Left ventricle myocardium inferior (tissue), 1 donor: ENCODE data around the gene SSR1. TPM values are rescaled to one million over a fixed set of nuclear protein-coding genes. Genes with fewer than 3 reads are reported as not detected.

ENCODE experiments used
- DNase-seq: peaks from one replicate; pipeline ENCODE4 v3.0.0-alpha.2; 2020
- H3K27ac ChIP-seq: fragments of 200-600 bp; replicated peaks from 2 replicates; pipeline ENCODE4 v1.8.0; 2021
- H3K27me3 ChIP-seq: fragments of 200-600 bp; 2 replicates; pipeline ENCODE4 v1.8.0; 2021; ENCODE audit warnings: low read depth
- H3K36me3 ChIP-seq: fragments of 200-600 bp; 2 replicates; pipeline ENCODE4 v1.8.0; 2021
- H3K4me1 ChIP-seq: fragments of 200-600 bp; 2 replicates; pipeline ENCODE4 v1.8.0; 2021
- H3K4me3 ChIP-seq: fragments of 200-600 bp; 2 replicates; pipeline ENCODE4 v1.8.0; 2021; ENCODE audit warnings: mild to moderate bottlenecking, moderate library complexity
- H3K9me3 ChIP-seq: fragments of 200-600 bp; replicated peaks from 2 replicates; pipeline ENCODE4 v1.8.0; 2021
- CTCF ChIP-seq: fragments of 200-600 bp; IDR thresholded peaks from 2 replicates; pipeline ENCODE4 v1.8.0; 2021; ENCODE audit warnings: antibody characterized with exemption, mild to moderate bottlenecking, borderline replicate concordance
- intact Hi-C: fragments of 100-400 bp; cut with micrococcal nuclease; formaldehyde crosslinking; loops from one replicate; pipeline ENCODE4 v1.11.0; 2022
- total RNA-seq: library from RNA; stranded (reverse); fragmentation: NEBNext Ultra II Directional; extraction: Animal tissue kit (Norgen Biotek cat#: 25700); gene quantifications from one replicate; pipeline ENCODE4 v1.2.1, GENCODE V29; 2021
- donor health status: DM: no; HTN: yes; CAD: no; lungs with severe emphysema.

Gene SSR1
- total RNA-seq, 1 donor from 2014 or later, result 53.4 TPM

GRCh38 chr6:7247179-7247456 lies 65.9 kb downstream of the SSR1 start:
- TF ChIP-seq CTCF, result no peak
- Histone ChIP-seq H3K9me3 (no peaks in the 10 kb centered on the region), H3K27ac (no peak overlapping the region), H3K4me1 (peaks cover 18% of the 10 kb centered on the region), H3K36me3 (peaks cover 61% of the 10 kb centered on the region), H3K4me3 (no peak overlapping the region), H3K27me3 (no peaks in the 10 kb centered on the region)
- intact Hi-C loops, result no loop called here
- no peak for DNase-seq

- no peak overlapping the region for H3K4me3 ChIP-seq
- no peak overlapping the region for H3K27ac ChIP-seq
- intact Hi-C loops, result no loop called here
- H3K36me3 ChIP-seq, result peaks cover 58% of the 10 kb centered on the region
- no peaks in the 10 kb centered on the region for H3K27me3 ChIP-seq
- no peaks in the 10 kb centered on the region for H3K9me3 ChIP-seq
- peak; percentile 14 for DNase-seq
- TF ChIP-seq CTCF, result no peak
- peaks cover 23% of the 10 kb centered on the region for H3K4me1 ChIP-seq
Observed at GRCh38 chr6:7246401-7247178, 66.4 kb downstream of the SSR1 start.

GRCh38 chr6:7245668-7246393 lies 67.2 kb downstream of the SSR1 start:
- Histone ChIP-seq H3K27ac (no peak overlapping the region), H3K36me3 (peaks cover 57% of the 10 kb centered on the region), H3K9me3 (no peaks in the 10 kb centered on the region), H3K4me1 (peaks cover 31% of the 10 kb centered on the region), H3K4me3 (no peak overlapping the region), H3K27me3 (no peaks in the 10 kb centered on the region)
- intact Hi-C loops, result no loop called here
- no peak for DNase-seq
- TF ChIP-seq CTCF, result no peak

- peaks cover 48% of the 10 kb centered on the region for H3K4me1 ChIP-seq
- no peak for DNase-seq
- peak overlapping the region; percentile 70 for H3K27ac ChIP-seq
- no peaks in the 10 kb centered on the region for H3K9me3 ChIP-seq
- H3K36me3 ChIP-seq, result peaks cover 38% of the 10 kb centered on the region
- no peaks in the 10 kb centered on the region for H3K27me3 ChIP-seq
- no peak overlapping the region for H3K4me3 ChIP-seq
- intact Hi-C loops, result no loop called here
- peak; percentile 95 for TF ChIP-seq CTCF
Observed at GRCh38 chr6:7243179-7243981, 69.6 kb downstream of the SSR1 start.

- H3K27me3 ChIP-seq, result no peaks in the 10 kb centered on the region
- TF ChIP-seq CTCF, result no peak
- no peak for DNase-seq
- H3K4me3 ChIP-seq, result no peak overlapping the region
- intact Hi-C loops, result no loop called here
- H3K9me3 ChIP-seq, result no peaks in the 10 kb centered on the region
- peaks cover 48% of the 10 kb centered on the region for H3K4me1 ChIP-seq
- H3K36me3 ChIP-seq, result peaks cover 32% of the 10 kb centered on the region
- peak overlapping the region; percentile 70 for H3K27ac ChIP-seq
Observed at GRCh38 chr6:7242835-7243178, 70.2 kb downstream of the SSR1 start.
